Astrocyte (in vitro differentiated cells and primary cell): Measurements from ENCODE around the gene PTPN22. TPM values are rescaled to one million over a fixed set of nuclear protein-coding genes. Genes with fewer than 3 reads are reported as not detected.

Source experiments
- DNase-seq: peaks from one replicate; pipeline ENCODE4 v3.0.0-alpha.2; 2010; ENCODE audit warnings: low read depth
- FAIRE-seq: peaks from 2 replicates; lab custom pipeline; 2011; peaks lifted over from hg19 to GRCh38; lab: Jason Lieb, UNC
- H2AFZ ChIP-seq: 2 replicates; pipeline ENCODE4 v1.6.0; 2012; ENCODE audit warnings: low read depth, low read length, inconsistent platforms
- H3K27ac ChIP-seq: 2 replicates; pipeline ENCODE4 v1.5.1; 2011; ENCODE audit warnings: low read depth, low read length, inconsistent platforms
- H3K27me3 ChIP-seq: 2 replicates; pipeline ENCODE4 v1.6.0; 2011; ENCODE audit warnings: low read length, inconsistent platforms; ENCODE audit not compliant: insufficient read depth
- H3K36me3 ChIP-seq: 2 replicates; pipeline ENCODE4 v1.5.1; 2011; ENCODE audit warnings: low read length, inconsistent platforms; ENCODE audit not compliant: insufficient read depth
- H3K4me1 ChIP-seq: 2 replicates; pipeline ENCODE4 v1.5.1; 2011; ENCODE audit warnings: low read length, inconsistent platforms; ENCODE audit not compliant: insufficient read depth
- H3K4me2 ChIP-seq: 2 replicates; pipeline ENCODE4 v1.6.0; 2012; ENCODE audit warnings: low read length, inconsistent platforms
- H3K4me3 ChIP-seq: 2 replicates; pipeline ENCODE4 v1.5.1; 2011; ENCODE audit warnings: low read depth, mild to moderate bottlenecking, low read length, inconsistent platforms; ENCODE audit not compliant: insufficient read depth
- H3K79me2 ChIP-seq: 2 replicates; pipeline ENCODE4 v1.6.0; 2012; ENCODE audit warnings: mild to moderate bottlenecking, low read length, inconsistent platforms; ENCODE audit not compliant: insufficient read depth
- H3K9ac ChIP-seq: 2 replicates; pipeline ENCODE4 v1.6.0; 2012; ENCODE audit warnings: mild to moderate bottlenecking, low read length, inconsistent platforms
- H3K9me3 ChIP-seq: 2 replicates; pipeline ENCODE4 v1.5.1; 2012; ENCODE audit warnings: low read depth, mild to moderate bottlenecking, low read length, inconsistent platforms; ENCODE audit not compliant: insufficient read depth
- H4K20me1 ChIP-seq: 2 replicates; pipeline ENCODE4 v1.6.0; 2012; ENCODE audit warnings: low read length, inconsistent platforms; ENCODE audit not compliant: insufficient read depth
- H3K27ac Mint-ChIP-seq: one replicate; pipeline ENCODE4 v1.8.0; 2021; ENCODE audit warnings: mild to moderate bottlenecking, mixed read lengths; ENCODE audit not compliant: unreplicated experiment
- H3K27me3 Mint-ChIP-seq: one replicate; pipeline ENCODE4 v1.8.0; 2021; ENCODE audit warnings: low read depth, mixed read lengths; ENCODE audit not compliant: unreplicated experiment
- H3K36me3 Mint-ChIP-seq: one replicate; pipeline ENCODE4 v1.8.0; 2021; ENCODE audit warnings: low read depth, mixed read lengths; ENCODE audit not compliant: unreplicated experiment
- H3K4me1 Mint-ChIP-seq: one replicate; pipeline ENCODE4 v1.8.0; 2021; ENCODE audit warnings: low read depth, mixed read lengths; ENCODE audit not compliant: unreplicated experiment
- H3K4me3 Mint-ChIP-seq: one replicate; pipeline ENCODE4 v1.8.0; 2021; ENCODE audit warnings: mild to moderate bottlenecking, moderate library complexity, mixed read lengths; ENCODE audit not compliant: unreplicated experiment
- H3K9me3 Mint-ChIP-seq: one replicate; pipeline ENCODE4 v1.8.0; 2021; ENCODE audit warnings: mild to moderate bottlenecking, mixed read lengths; ENCODE audit not compliant: unreplicated experiment
- EZH2 ChIP-seq: IDR thresholded peaks from 2 replicates; pipeline ENCODE4 v1.6.1; 2012; ENCODE audit warnings: mild to moderate bottlenecking, low read length, inconsistent platforms; ENCODE audit not compliant: insufficient read depth
- total RNA-seq: library from RNA; stranded (reverse); gene quantifications from 2 replicates; pipeline ENCODE4 v1.2.1, GENCODE V29; 2021
- TF ChIP-seq, protein P1 (sequence below): IDR thresholded peaks from 2 replicates; pipeline ENCODE4 v1.5.1; 2011; ENCODE audit warnings: low read depth, mild to moderate bottlenecking, inconsistent platforms, low read length, moderate library complexity; ENCODE audit not compliant: insufficient read depth

Gene PTPN22
- total RNA-seq, 1 donor from 2014 or later = 1.3 TPM

DNA sequence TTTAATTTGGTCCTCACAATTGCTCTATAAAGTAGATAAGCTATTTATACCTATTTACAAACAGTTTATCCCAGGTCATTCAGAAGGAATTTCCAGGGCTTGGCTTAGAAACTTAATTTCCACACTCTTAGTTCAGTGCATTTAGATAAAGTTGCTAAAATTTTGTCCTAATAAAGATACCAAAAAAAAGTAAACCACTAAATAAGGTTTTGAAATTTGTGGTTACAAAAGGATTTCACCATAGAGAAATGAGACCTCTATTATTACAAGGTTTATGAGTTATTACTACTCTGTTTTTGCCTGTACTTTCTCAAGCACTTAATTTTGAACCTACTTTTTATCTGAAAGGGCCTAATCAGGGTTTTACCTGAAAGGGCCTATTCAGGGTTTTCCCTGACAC, 22.4 kb downstream of the PTPN22 start:
- Mint-ChIP-seq H3K9me3 (peaks cover 3% of the 10 kb centered on the region), H3K27me3 (no peaks in the 10 kb centered on the region), H3K4me1 (no peaks in the 10 kb centered on the region), H3K36me3 (no peaks in the 10 kb centered on the region), H3K27ac (no peak overlapping the region), H3K4me3 (no peak overlapping the region)
- DNase-seq (no peak), FAIRE-seq (no peak)
- no peaks in the 10 kb centered on the region for H4K20me1 ChIP-seq
- no peak overlapping the region for H3K4me3 ChIP-seq
- no peak overlapping the region for H3K9ac ChIP-seq
- no peak overlapping the region for H2AFZ ChIP-seq
- H3K27ac ChIP-seq = no peak overlapping the region
- H3K79me2 ChIP-seq = no peaks in the 10 kb centered on the region
- no peaks in the 10 kb centered on the region for H3K36me3 ChIP-seq
- no peak for TF ChIP-seq EZH2
- TF ChIP-seq, protein P1, sequence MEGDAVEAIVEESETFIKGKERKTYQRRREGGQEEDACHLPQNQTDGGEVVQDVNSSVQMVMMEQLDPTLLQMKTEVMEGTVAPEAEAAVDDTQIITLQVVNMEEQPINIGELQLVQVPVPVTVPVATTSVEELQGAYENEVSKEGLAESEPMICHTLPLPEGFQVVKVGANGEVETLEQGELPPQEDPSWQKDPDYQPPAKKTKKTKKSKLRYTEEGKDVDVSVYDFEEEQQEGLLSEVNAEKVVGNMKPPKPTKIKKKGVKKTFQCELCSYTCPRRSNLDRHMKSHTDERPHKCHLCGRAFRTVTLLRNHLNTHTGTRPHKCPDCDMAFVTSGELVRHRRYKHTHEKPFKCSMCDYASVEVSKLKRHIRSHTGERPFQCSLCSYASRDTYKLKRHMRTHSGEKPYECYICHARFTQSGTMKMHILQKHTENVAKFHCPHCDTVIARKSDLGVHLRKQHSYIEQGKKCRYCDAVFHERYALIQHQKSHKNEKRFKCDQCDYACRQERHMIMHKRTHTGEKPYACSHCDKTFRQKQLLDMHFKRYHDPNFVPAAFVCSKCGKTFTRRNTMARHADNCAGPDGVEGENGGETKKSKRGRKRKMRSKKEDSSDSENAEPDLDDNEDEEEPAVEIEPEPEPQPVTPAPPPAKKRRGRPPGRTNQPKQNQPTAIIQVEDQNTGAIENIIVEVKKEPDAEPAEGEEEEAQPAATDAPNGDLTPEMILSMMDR = no peak
- no peaks in the 10 kb centered on the region for H3K4me1 ChIP-seq
- H3K9me3 ChIP-seq = no peaks in the 10 kb centered on the region
- H3K4me2 ChIP-seq = no peak overlapping the region
- no peaks in the 10 kb centered on the region for H3K27me3 ChIP-seq

DNA sequence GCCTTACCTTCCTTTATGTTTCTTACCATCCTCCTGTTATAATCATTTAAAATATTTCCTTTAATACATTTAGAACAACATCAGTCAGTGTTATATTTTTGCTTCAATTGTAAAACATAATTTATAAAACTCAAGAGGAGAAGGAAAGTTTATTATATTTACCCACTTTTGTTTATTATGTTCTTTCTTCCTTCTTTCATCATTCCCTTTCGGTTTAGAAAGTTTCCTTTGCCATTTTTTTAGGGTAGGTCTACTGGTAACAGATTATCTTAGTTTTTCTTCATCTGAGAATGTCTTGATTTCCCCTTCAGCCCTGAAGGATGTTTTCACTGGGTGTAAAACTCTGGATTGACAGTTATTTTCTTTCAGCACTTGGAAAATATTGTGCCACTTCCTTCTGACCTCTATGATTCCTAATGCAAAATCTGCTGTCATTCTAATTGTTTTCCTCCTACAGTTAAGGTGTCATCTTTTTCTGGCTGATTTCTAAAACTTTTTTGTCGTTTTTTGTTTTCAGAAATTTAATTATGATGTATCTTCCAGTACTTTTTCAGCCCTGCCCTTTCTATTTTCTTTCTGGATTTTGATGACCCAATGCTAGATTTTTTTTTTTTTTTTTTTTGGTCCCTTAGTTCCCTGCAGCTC, 25.0 kb downstream of the PTPN22 start:
- H3K4me3 ChIP-seq = no peak overlapping the region
- TF ChIP-seq, protein P1 = no peak
- no peak for TF ChIP-seq EZH2
- H4K20me1 ChIP-seq = no peaks in the 10 kb centered on the region
- Mint-ChIP-seq H3K27ac (no peak overlapping the region), H3K4me1 (no peaks in the 10 kb centered on the region), H3K4me3 (no peak overlapping the region), H3K27me3 (no peaks in the 10 kb centered on the region), H3K36me3 (no peaks in the 10 kb centered on the region), H3K9me3 (peaks cover 3% of the 10 kb centered on the region)
- no peak for DNase-seq
- no peak for FAIRE-seq
- H3K9ac ChIP-seq = no peak overlapping the region
- H3K4me2 ChIP-seq = no peak overlapping the region
- no peaks in the 10 kb centered on the region for H3K36me3 ChIP-seq
- H3K4me1 ChIP-seq = no peaks in the 10 kb centered on the region
- H3K27me3 ChIP-seq = no peaks in the 10 kb centered on the region
- no peak overlapping the region for H2AFZ ChIP-seq
- H3K79me2 ChIP-seq = no peaks in the 10 kb centered on the region
- H3K27ac ChIP-seq = no peak overlapping the region
- no peaks in the 10 kb centered on the region for H3K9me3 ChIP-seq

DNA sequence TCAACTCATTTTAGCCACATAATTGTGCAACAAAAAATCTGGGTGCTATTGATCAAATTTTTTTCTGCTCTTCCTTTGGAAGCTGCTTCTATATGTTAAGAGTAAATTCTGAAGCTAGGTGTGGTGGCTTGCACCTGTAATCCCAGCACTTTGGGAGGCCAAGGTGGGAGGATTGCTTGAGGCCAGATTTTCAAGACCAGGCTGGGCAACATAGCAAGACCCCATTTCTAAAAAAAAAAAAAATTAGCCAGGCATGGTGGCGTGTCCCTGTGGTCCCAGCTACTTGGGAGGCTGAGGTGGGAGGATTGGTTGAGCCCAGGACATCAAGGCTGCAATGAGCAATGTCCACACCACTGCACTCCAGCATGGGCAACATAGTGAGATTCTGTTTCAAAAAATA, 35.0 kb downstream of the PTPN22 start:
- H3K27me3 Mint-ChIP-seq = no peaks in the 10 kb centered on the region
- Histone ChIP-seq H3K27me3 (no peaks in the 10 kb centered on the region), H3K9me3 (no peaks in the 10 kb centered on the region), H3K79me2 (no peaks in the 10 kb centered on the region), H3K27ac (no peak overlapping the region), H3K4me2 (no peak overlapping the region), H4K20me1 (no peaks in the 10 kb centered on the region), H3K9ac (no peak overlapping the region), H3K4me1 (no peaks in the 10 kb centered on the region), H3K36me3 (no peaks in the 10 kb centered on the region), H3K4me3 (no peak overlapping the region), H2AFZ (no peak overlapping the region)
- no peak overlapping the region for H3K27ac Mint-ChIP-seq
- TF ChIP-seq, protein P1 = no peak
- FAIRE-seq (no peak), DNase-seq (no peak)
- H3K4me3 Mint-ChIP-seq = no peak overlapping the region
- no peaks in the 10 kb centered on the region for H3K36me3 Mint-ChIP-seq
- H3K4me1 Mint-ChIP-seq = no peaks in the 10 kb centered on the region
- no peaks in the 10 kb centered on the region for H3K9me3 Mint-ChIP-seq
